ENCODE results near the gene RYR1. TPM values are rescaled to one million over a fixed set of nuclear protein-coding genes. Genes with fewer than 3 reads are reported as not detected.

RYR1 gene
- polyA plus RNA-seq, 3 donors = 0.76 to 2.1 (median 2.1) TPM

GRCh38 chr19:38519168-38519567 is 85.7 kb downstream of the RYR1 start:
- Histone ChIP-seq H3K27ac (ENCODE audit: low read depth in 1 of 2, low read length in 2 of 2) (no peak overlapping the region), H3K4me3 (replicated peaks in 1 of 3; ENCODE audit: low read depth in 2 of 3, low read length in 3 of 3) (no peak overlapping the region), H3K4me1 (ENCODE audit: control insufficient read depth in 1 of 2, insufficient read depth in 2 of 2, low read length in 2 of 2) (peaks cover 3 to 4% of the 10 kb centered on the region in 2 donors), H3K9ac (ENCODE audit: insufficient read depth, low read length, poor library complexity, severe bottlenecking) (no peak overlapping the region), H3K4me2 (replicated peaks; ENCODE audit: extremely low read depth, low read length, poor library complexity, severe bottlenecking) (no peak overlapping the region), H3K79me2 (ENCODE audit: insufficient read depth, low read length) (no peaks in the 10 kb centered on the region), H4K20me1 (ENCODE audit: insufficient read depth, low read length) (no peaks in the 10 kb centered on the region), H2AFZ (ENCODE audit: insufficient read depth, low read depth, low read length, poor library complexity, severe bottlenecking) (no peak overlapping the region), H3K36me3 (replicated peaks in 1 of 2; ENCODE audit: control insufficient read depth in 1 of 2, insufficient read depth in 2 of 2, low read length in 2 of 2) (no peaks in the 10 kb centered on the region), H3K27me3 (ENCODE audit: control insufficient read depth in 2 of 2, insufficient read depth in 2 of 2, low read length in 2 of 2) (no peaks in the 10 kb centered on the region), H3K9me3 (replicated peaks in 1 of 2; ENCODE audit: control insufficient read depth in 1 of 2, insufficient read depth in 1 of 2, low read length in 2 of 2) (no peaks in the 10 kb centered on the region)
- no peak for TF ChIP-seq CTCF (IDR thresholded peaks at IDR 0.05)
- H3K27me3 Mint-ChIP-seq (ENCODE audit: low read depth in 3 of 3) = peaks cover 0 to 22% (median 9%) of the 10 kb centered on the region in 3 donors
- H3K27ac Mint-ChIP-seq = no peak overlapping the region
- no peak for DNase-seq
- intact Hi-C loops (cut with micrococcal nuclease) = loop anchor here in 1 of 2 donors (5.0 kb wide), 1 partner anchor 117 kb away; the partner anchor contains the start of gene FAM98C
- no peaks in the 10 kb centered on the region for H3K36me3 Mint-ChIP-seq
- peaks cover 5% of the 10 kb centered on the region for H3K4me1 Mint-ChIP-seq
- H3K9me3 Mint-ChIP-seq = peaks cover 0 to 1% (median 0%) of the 10 kb centered on the region in 7 donors
- WGBS (ENCODE audit: insufficient coverage) = 95% methylated on average over 26 of the region's 26 CpGs
- no peak overlapping the region for H3K4me3 Mint-ChIP-seq

- 95% methylated on average over 4 of the region's 6 CpGs for WGBS (ENCODE audit: insufficient coverage)
- H3K27ac Mint-ChIP-seq = no peak overlapping the region
Observed at GRCh38 chr19:38519988-38520387, 86.5 kb downstream of the RYR1 start.

More at GRCh38 chr19:38519988-38520387, 86.5 kb downstream of the RYR1 start:
- no peaks in the 10 kb centered on the region for H3K36me3 Mint-ChIP-seq
- H2AFZ ChIP-seq (ENCODE audit: insufficient read depth, low read depth, low read length, poor library complexity, severe bottlenecking) = no peak overlapping the region
- H3K27me3 Mint-ChIP-seq (ENCODE audit: low read depth in 3 of 3) = peaks cover 0 to 19% (median 9%) of the 10 kb centered on the region in 3 donors
- H3K4me1 Mint-ChIP-seq = peaks cover 3% of the 10 kb centered on the region
- no peaks in the 10 kb centered on the region for H4K20me1 ChIP-seq (ENCODE audit: insufficient read depth, low read length)
- TF ChIP-seq CTCF (IDR thresholded peaks at IDR 0.05) = no peak
- peaks cover 0 to 3% (median 0%) of the 10 kb centered on the region in 7 donors for H3K9me3 Mint-ChIP-seq
- no peaks in the 10 kb centered on the region for H3K36me3 ChIP-seq (replicated peaks in 1 of 2; ENCODE audit: control insufficient read depth in 1 of 2, insufficient read depth in 2 of 2, low read length in 2 of 2)
- H3K4me1 ChIP-seq (ENCODE audit: control insufficient read depth in 1 of 2, insufficient read depth in 2 of 2, low read length in 2 of 2) = peaks cover 3% of the 10 kb centered on the region in 2 donors
- no peaks in the 10 kb centered on the region for H3K27me3 ChIP-seq (ENCODE audit: control insufficient read depth in 2 of 2, insufficient read depth in 2 of 2, low read length in 2 of 2)
- no peak overlapping the region for H3K27ac ChIP-seq (ENCODE audit: low read depth in 1 of 2, low read length in 2 of 2)
- no peaks in the 10 kb centered on the region for H3K9me3 ChIP-seq (replicated peaks in 1 of 2; ENCODE audit: control insufficient read depth in 1 of 2, insufficient read depth in 1 of 2, low read length in 2 of 2)
- no peaks in the 10 kb centered on the region for H3K79me2 ChIP-seq (ENCODE audit: insufficient read depth, low read length)
- no peak overlapping the region for H3K4me2 ChIP-seq (replicated peaks; ENCODE audit: extremely low read depth, low read length, poor library complexity, severe bottlenecking)
- no peak for DNase-seq
- H3K4me3 ChIP-seq (replicated peaks in 1 of 3; ENCODE audit: low read depth in 2 of 3, low read length in 3 of 3) = no peak overlapping the region
- H3K9ac ChIP-seq (ENCODE audit: insufficient read depth, low read length, poor library complexity, severe bottlenecking) = no peak overlapping the region
- intact Hi-C loops (cut with micrococcal nuclease) = loop anchor here in 1 of 2 donors (5.0 kb wide), 1 partner anchor 118 kb away; the partner anchor contains the start of gene FAM98C
- H3K4me3 Mint-ChIP-seq = no peak overlapping the region
